HG03442 (cell line): ENCODE measurements around the gene LGALS9B.
"Not testable (repeated sequence)": the region's sequence is repeated elsewhere in the genome, so short reads cannot be mapped to it uniquely, and the experiment has no call there.

Experiments used
- ATAC-seq: cut with Tn5 transposase; IDR thresholded peaks from one replicate; pipeline ENCODE4 v1.9.1; 2021; ENCODE audit warnings: mild to moderate bottlenecking, moderate library complexity; ENCODE audit not compliant: unreplicated experiment

Gene LGALS9B

GRCh38 chr17:20417492-20418080 is 49.8 kb downstream of the LGALS9B start:
- ATAC-seq: not testable (repeated sequence)

GRCh38 chr17:20416381-20416911 is 50.9 kb downstream of the LGALS9B start:
- not testable (repeated sequence) for ATAC-seq

GRCh38 chr17:20415479-20415878 is 51.9 kb downstream of the LGALS9B start:
- not testable (repeated sequence) for ATAC-seq

- ATAC-seq: not testable (repeated sequence)
These were observed 65.9 kb downstream of the LGALS9B start for GRCh38 chr17:20401306-20402022.

- not testable (repeated sequence) for ATAC-seq
These were observed 66.6 kb downstream of the LGALS9B start for GRCh38 chr17:20400559-20401305.
